ENCODE measurements around the gene GHDC.

- TF ChIP-seq CTCF (IDR thresholded peaks at IDR 0.05; ENCODE audit: low read depth, low read length) (no peak), EZH2phosphoT487 (IDR thresholded peaks at IDR 0.05; ENCODE audit: low read depth) (no peak)
Measured at GRCh38 chr17:42179911-42180410, 14.3 kb downstream of the GHDC start.
